ENCODE measurements around the gene FBXO4. TPM values are rescaled to one million over a fixed set of nuclear protein-coding genes. Genes with fewer than 3 reads are reported as not detected.

The FBXO4 gene, protein sequence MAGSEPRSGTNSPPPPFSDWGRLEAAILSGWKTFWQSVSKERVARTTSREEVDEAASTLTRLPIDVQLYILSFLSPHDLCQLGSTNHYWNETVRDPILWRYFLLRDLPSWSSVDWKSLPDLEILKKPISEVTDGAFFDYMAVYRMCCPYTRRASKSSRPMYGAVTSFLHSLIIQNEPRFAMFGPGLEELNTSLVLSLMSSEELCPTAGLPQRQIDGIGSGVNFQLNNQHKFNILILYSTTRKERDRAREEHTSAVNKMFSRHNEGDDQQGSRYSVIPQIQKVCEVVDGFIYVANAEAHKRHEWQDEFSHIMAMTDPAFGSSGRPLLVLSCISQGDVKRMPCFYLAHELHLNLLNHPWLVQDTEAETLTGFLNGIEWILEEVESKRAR
- total RNA-seq, result 12.7 and 17.3 TPM in 2 replicates

DNA sequence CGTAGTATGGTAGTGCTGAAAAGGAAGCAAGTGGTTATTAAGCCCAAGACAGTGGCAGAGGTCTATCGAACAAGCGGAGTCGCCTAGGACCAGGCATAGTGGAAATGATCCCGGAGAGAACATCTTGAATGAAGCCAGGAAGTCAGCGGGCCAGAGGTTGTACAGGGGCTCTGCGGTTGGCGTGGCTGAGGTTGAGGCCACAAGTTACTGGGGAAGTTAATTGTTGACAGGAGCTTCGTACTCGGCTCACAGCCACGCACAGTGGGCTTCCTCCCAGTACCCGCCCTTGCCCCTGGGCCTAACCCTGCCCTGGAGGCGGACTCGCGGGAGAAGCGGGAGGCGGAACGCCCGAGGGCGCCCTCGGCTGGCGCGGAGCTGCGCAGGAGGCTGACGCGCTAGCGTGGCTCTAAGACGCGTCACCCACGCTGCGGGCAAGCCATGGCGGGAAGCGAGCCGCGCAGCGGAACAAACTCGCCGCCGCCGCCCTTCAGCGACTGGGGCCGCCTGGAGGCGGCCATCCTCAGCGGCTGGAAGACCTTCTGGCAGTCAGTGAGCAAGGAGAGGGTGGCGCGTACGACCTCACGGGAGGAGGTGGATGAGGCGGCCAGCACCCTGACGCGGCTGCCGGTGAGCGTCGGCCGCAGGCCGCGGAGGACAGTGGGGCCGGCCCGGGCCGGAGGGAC lies at the start of gene FBXO4:
FBXO4 (plus strand) TSS at position 410 of the 683 bp plus-strand sequence; CDS start at position 439, 29 bp downstream.

DNA sequence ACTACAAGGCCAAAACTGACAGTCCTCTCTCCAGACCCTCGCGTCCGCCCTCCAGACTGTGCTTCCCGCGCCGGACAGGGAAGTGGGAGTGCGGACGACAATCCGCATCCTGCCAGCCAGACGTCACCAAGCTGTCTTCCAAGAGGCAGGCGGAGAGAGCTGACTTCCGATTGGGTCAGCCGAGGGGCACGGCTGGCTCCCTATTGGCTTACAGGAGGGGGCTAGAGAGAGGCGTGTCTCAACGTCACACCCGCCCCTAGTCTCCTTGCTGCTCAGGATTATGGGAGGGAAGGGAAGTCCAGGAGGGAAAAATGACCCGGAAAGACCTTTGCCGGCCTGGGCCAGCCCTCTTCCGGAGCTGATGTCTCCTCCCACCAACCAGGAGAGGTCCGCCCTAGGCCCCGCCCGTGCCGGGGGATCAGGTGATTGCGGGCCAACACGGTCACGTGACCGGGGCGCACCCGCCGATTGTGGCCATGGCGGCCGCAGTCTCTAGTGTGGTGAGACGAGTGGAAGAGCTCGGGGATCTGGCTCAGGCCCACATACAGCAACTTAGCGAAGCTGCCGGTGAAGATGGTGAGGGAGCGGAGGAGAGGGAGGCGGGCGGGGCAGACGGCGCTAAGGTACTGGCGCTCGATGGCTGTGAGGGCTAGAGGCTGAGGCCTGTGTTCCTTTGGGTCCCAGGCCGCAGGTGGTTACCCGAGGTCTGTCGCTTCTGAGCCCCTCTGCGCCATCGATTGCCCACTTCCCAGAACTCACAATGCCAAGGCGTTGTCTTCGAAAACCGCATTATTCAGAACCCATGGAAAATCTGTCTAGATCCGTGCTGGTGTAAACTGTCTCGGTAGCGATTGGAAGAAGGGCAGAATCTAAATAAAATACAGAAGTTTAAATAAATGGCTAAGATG lies 20.9 kb upstream of the FBXO4 start, which contains the start of gene RIMOC1:
RIMOC1 (plus strand) TSS at position 453 of the 908 bp plus-strand sequence; CDS start at position 477, 24 bp downstream.

Small RNA genes lying within 50 kb of the gene (small RNA-seq; reads per million reads assigned to genes)
- gene RF00019, result not detected

Other genes with a start within 250 kb of the FBXO4 start
- 29.0 and 40.3 TPM in 2 replicates for gene OXCT1, start 54.9 kb upstream of the FBXO4 start, total RNA-seq
- 23.9 and 26.4 TPM in 2 replicates for gene RIMOC1, start 20.9 kb upstream of the FBXO4 start, total RNA-seq